Ovary (tissue), 3 donors: ENCODE measurements around the gene LSM8.

ENCODE experiments used
- CTCF ChIP-seq, 3 donors: fragments of 450-650 bp in 2 of 3; fragments of 200-600 bp in 1 of 3; IDR thresholded peaks; one replicate each; pipeline versions ENCODE4 v1.5.1 to v1.8.0; 2016 to 2022; ENCODE audit warnings: antibody characterized with exemption in 3 of 3, mild to moderate bottlenecking in 1 of 3
- EP300 ChIP-seq: sonication (generic); formaldehyde crosslinking; IDR thresholded peaks from one replicate; pipeline ENCODE4 v1.6.1; 2017; ENCODE audit warnings: antibody characterized with exemption
- donor health status: DM: no; HTN: no; CAD: no.

DNA sequence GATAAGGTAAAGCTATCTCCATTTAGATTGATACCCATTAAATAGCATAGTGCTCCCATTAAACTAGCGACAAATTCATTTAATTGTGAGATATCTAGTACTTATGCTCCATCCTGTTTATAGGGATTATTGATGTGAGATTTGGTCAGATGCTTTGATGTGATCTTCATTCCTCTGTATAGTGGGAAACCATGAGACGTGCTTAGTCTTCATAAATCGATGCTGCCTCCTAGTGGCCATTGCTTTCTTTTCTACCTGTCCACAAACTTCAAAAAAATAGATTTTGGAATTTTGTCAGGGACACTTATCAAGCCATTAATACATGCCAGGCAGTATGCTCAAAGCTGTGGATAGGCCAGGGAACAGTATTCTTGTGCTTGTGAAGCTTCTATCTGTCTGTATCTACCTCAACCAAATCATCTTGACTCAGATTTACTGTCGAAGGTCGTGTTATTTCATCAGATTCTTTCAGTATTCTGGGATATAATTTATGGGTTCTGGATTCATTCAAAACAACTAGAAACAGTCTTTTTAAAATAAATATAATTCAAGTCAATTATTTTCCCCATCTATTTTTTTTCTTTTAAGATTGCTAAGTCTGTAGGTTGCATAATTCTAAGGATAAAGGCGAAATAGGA is 12.0 kb downstream of the LSM8 start:
- TF ChIP-seq CTCF (IDR thresholded peaks at IDR 0.05) (peak in 2 of 3 donors; percentile 10 to 23), EP300 (no peak)
